A673 (cell line): ENCODE results near the gene GPM6B.

ENCODE experiments used
- EZH2 ChIP-seq: fragments of 200-600 bp; sonication (generic); IDR thresholded peaks from 2 replicates; pipeline ENCODE4 v1.6.1; 2017; ENCODE audit warnings: borderline replicate concordance, low read depth, mild to moderate bottlenecking, mixed read lengths, antibody characterized with exemption, low read length; ENCODE audit not compliant: poor library complexity, severe bottlenecking
- TF ChIP-seq, protein P1 (sequence below): fragments of 300-800, 200-600 bp; sonication (generic); conservative IDR thresholded peaks from 2 replicates; pipeline ENCODE4 v1.5.1; 2017; ENCODE audit warnings: low read depth, mild to moderate bottlenecking, antibody characterized with exemption, low read length, moderate library complexity, mixed read lengths

GRCh38 chrX:13825178-13825762, 8.4 kb upstream of the GPM6B start:
- TF ChIP-seq, protein P1, sequence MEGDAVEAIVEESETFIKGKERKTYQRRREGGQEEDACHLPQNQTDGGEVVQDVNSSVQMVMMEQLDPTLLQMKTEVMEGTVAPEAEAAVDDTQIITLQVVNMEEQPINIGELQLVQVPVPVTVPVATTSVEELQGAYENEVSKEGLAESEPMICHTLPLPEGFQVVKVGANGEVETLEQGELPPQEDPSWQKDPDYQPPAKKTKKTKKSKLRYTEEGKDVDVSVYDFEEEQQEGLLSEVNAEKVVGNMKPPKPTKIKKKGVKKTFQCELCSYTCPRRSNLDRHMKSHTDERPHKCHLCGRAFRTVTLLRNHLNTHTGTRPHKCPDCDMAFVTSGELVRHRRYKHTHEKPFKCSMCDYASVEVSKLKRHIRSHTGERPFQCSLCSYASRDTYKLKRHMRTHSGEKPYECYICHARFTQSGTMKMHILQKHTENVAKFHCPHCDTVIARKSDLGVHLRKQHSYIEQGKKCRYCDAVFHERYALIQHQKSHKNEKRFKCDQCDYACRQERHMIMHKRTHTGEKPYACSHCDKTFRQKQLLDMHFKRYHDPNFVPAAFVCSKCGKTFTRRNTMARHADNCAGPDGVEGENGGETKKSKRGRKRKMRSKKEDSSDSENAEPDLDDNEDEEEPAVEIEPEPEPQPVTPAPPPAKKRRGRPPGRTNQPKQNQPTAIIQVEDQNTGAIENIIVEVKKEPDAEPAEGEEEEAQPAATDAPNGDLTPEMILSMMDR: no peak
- TF ChIP-seq EZH2: no peak
